WERI-Rb-1 (cell line): ENCODE measurements around the gene SOBP.

Experiments
- DNase-seq: peaks from one replicate; pipeline ENCODE4 v3.0.0-alpha.2; 2020
- H3K27ac ChIP-seq: fragments of 250-450 bp; sonication (Bioruptor Pico); 2 replicates; pipeline ENCODE4 v1.5.1; 2020; ENCODE audit warnings: mild to moderate bottlenecking, moderate library complexity
- H3K27me3 ChIP-seq: fragments of 250-450 bp; sonication (Bioruptor Pico); 2 replicates; pipeline ENCODE4 v1.5.1; 2021; ENCODE audit warnings: mild to moderate bottlenecking, low read depth, moderate library complexity; ENCODE audit not compliant: insufficient read depth, severe bottlenecking
- H3K36me3 ChIP-seq: fragments of 250-450 bp; sonication (Bioruptor Pico); 2 replicates; pipeline ENCODE4 v1.5.1; 2020; ENCODE audit warnings: mild to moderate bottlenecking, moderate library complexity
- H3K4me3 ChIP-seq: 2 replicates; pipeline ENCODE4 v1.5.1; 2011; ENCODE audit warnings: low read depth, mild to moderate bottlenecking, control low read depth, low read length
- H3K9me3 ChIP-seq: fragments of 250-450 bp; sonication (Bioruptor Pico); 2 replicates; pipeline ENCODE4 v1.5.1; 2021; ENCODE audit warnings: mild to moderate bottlenecking, moderate library complexity; ENCODE audit not compliant: severe bottlenecking
- CTCF ChIP-seq: IDR thresholded peaks from 2 replicates; pipeline ENCODE4 v1.5.1; 2011; ENCODE audit warnings: low read depth, mild to moderate bottlenecking, control low read depth, inconsistent platforms, low read length

SOBP gene

GRCh38 chr6:107606407-107606806 is 116.5 kb downstream of the SOBP start:
- no peak for DNase-seq
- no peak for TF ChIP-seq CTCF
- no peaks in the 10 kb centered on the region for H3K27me3 ChIP-seq
- H3K4me3 ChIP-seq: no peak overlapping the region
- H3K36me3 ChIP-seq: no peaks in the 10 kb centered on the region
- H3K27ac ChIP-seq: no peak overlapping the region
- no peaks in the 10 kb centered on the region for H3K9me3 ChIP-seq

- Histone ChIP-seq H3K36me3 (no peaks in the 10 kb centered on the region), H3K27me3 (no peaks in the 10 kb centered on the region), H3K4me3 (no peak overlapping the region), H3K27ac (no peak overlapping the region), H3K9me3 (no peaks in the 10 kb centered on the region)
- DNase-seq: no peak
- no peak for TF ChIP-seq CTCF
Observed at GRCh38 chr6:107607116-107607515, 117.2 kb downstream of the SOBP start.

GRCh38 chr6:107611094-107611810 is 121.3 kb downstream of the SOBP start:
- no peaks in the 10 kb centered on the region for H3K36me3 ChIP-seq
- no peak overlapping the region for H3K27ac ChIP-seq
- DNase-seq: no peak
- no peak for TF ChIP-seq CTCF
- H3K9me3 ChIP-seq: no peaks in the 10 kb centered on the region
- no peak overlapping the region for H3K4me3 ChIP-seq
- H3K27me3 ChIP-seq: no peaks in the 10 kb centered on the region

- no peaks in the 10 kb centered on the region for H3K36me3 ChIP-seq
- DNase-seq: no peak
- H3K27ac ChIP-seq: no peak overlapping the region
- H3K4me3 ChIP-seq: no peak overlapping the region
- H3K27me3 ChIP-seq: no peaks in the 10 kb centered on the region
- no peak for TF ChIP-seq CTCF
- H3K9me3 ChIP-seq: no peaks in the 10 kb centered on the region
Observed at GRCh38 chr6:107612762-107613415, 123.0 kb downstream of the SOBP start.

- Histone ChIP-seq H3K36me3 (no peaks in the 10 kb centered on the region), H3K27me3 (no peaks in the 10 kb centered on the region), H3K27ac (no peak overlapping the region), H3K9me3 (no peaks in the 10 kb centered on the region), H3K4me3 (no peak overlapping the region)
- no peak for DNase-seq
- TF ChIP-seq CTCF: no peak
Observed at GRCh38 chr6:107613651-107614379, 123.9 kb downstream of the SOBP start.
